HL-60/S4 (cell line): ENCODE measurements around the gene WDR53.
"Not testable (repeated sequence)": the region's sequence is repeated elsewhere in the genome, so short reads cannot be mapped to it uniquely, and the experiment has no call there.

Experiments
- in situ Hi-C: fragments of 300-500 bp; cut with MboI; formaldehyde crosslinking; loops from 2 replicates; pipeline ENCODE4 v1.14.3; 2022; ENCODE audit warnings: low sequenced_read_pairs

The WDR53 gene

GRCh38 chr3:196563721-196564225, 4.6 kb downstream of the WDR53 start:
- in situ Hi-C loops, result no loop called here

- in situ Hi-C loops, result no loop called here
Observed at GRCh38 chr3:196559826-196560225, 8.5 kb downstream of the WDR53 start.

GRCh38 chr3:196558476-196558875, 9.9 kb downstream of the WDR53 start:
- in situ Hi-C loops, result no loop called here

- in situ Hi-C loops, result no loop called here
Observed at GRCh38 chr3:196557236-196557635, 11.1 kb downstream of the WDR53 start.

GRCh38 chr3:196555295-196555694, 13.1 kb downstream of the WDR53 start:
- in situ Hi-C loops, result no loop called here

- in situ Hi-C loops, result no loop called here
Observed at GRCh38 chr3:196554205-196554604, 14.1 kb downstream of the WDR53 start.

- in situ Hi-C loops, result no loop called here
Observed at GRCh38 chr3:196553551-196553950, 14.8 kb downstream of the WDR53 start.

GRCh38 chr3:196552253-196552652, 16.1 kb downstream of the WDR53 start:
- in situ Hi-C loops, result no loop called here

- in situ Hi-C loops, result not testable (repeated sequence)
Observed at GRCh38 chr3:196550172-196550571, 18.2 kb downstream of the WDR53 start.

GRCh38 chr3:196549312-196549711, 19.0 kb downstream of the WDR53 start:
- in situ Hi-C loops, result loop anchor here (25.0 kb wide), 1 partner anchor 638 kb away; no protein-coding TSS in a partner anchor

- in situ Hi-C loops, result loop anchor here (25.0 kb wide), 1 partner anchor 640 kb away; no protein-coding TSS in a partner anchor
Observed at GRCh38 chr3:196547067-196547466, 21.3 kb downstream of the WDR53 start.

- in situ Hi-C loops, result loop anchor here (25.0 kb wide), 1 partner anchor 641 kb away; no protein-coding TSS in a partner anchor
Observed at GRCh38 chr3:196546537-196546936, 21.8 kb downstream of the WDR53 start.

GRCh38 chr3:196544491-196544992, 23.8 kb downstream of the WDR53 start:
- in situ Hi-C loops, result loop anchor here (25.0 kb wide), 1 partner anchor 643 kb away; no protein-coding TSS in a partner anchor

GRCh38 chr3:196541684-196542445, 26.5 kb downstream of the WDR53 start:
- in situ Hi-C loops, result loop anchor here (25.0 kb wide), 1 partner anchor 645 kb away; no protein-coding TSS in a partner anchor

- in situ Hi-C loops, result loop anchor here (10.0 to 25.0 kb wide), 2 partner anchors 437 to 650 kb away; no protein-coding TSS in a partner anchor
Observed at GRCh38 chr3:196537319-196537984, 30.9 kb downstream of the WDR53 start.

- in situ Hi-C loops, result loop anchor here (10.0 to 25.0 kb wide), 2 partner anchors 442 to 654 kb away; no protein-coding TSS in a partner anchor
Observed at GRCh38 chr3:196533260-196533681, 35.1 kb downstream of the WDR53 start.

- in situ Hi-C loops, result loop anchor here (10.0 to 25.0 kb wide), 2 partner anchors 443 to 656 kb away; no protein-coding TSS in a partner anchor
Observed at GRCh38 chr3:196531418-196531817, 36.9 kb downstream of the WDR53 start.

GRCh38 chr3:196528639-196529233, 39.6 kb downstream of the WDR53 start:
- in situ Hi-C loops, result loop anchor here (25.0 kb wide), 1 partner anchor 659 kb away; no protein-coding TSS in a partner anchor

GRCh38 chr3:196525141-196525540, 43.2 kb downstream of the WDR53 start:
- in situ Hi-C loops, result loop anchor here (25.0 kb wide), 1 partner anchor 662 kb away; no protein-coding TSS in a partner anchor

GRCh38 chr3:196524527-196524926, 43.8 kb downstream of the WDR53 start:
- in situ Hi-C loops, result loop anchor here (25.0 kb wide), 2 partner anchors 462 to 687 kb away; no protein-coding TSS in a partner anchor
